GM12864 (cell line): ENCODE results near the gene PPP3CA.

Experiments used
- DNase-seq: peaks from one replicate; pipeline ENCODE4 v3.0.0-alpha.2; 2011; ENCODE audit warnings: low read depth
- H3K4me3 ChIP-seq: 2 replicates; pipeline ENCODE4 v1.5.1; 2011; ENCODE audit warnings: mild to moderate bottlenecking, low read depth, low read length, control low read depth
- CTCF ChIP-seq: IDR thresholded peaks from 2 replicates; pipeline ENCODE4 v1.5.1; 2011; ENCODE audit warnings: low read depth, mild to moderate bottlenecking, moderate library complexity, low read length, control low read depth, inconsistent platforms; ENCODE audit errors: missing control alignments

Gene PPP3CA

GRCh38 chr4:101291198-101291597 lies 56.1 kb downstream of the PPP3CA start:
- H3K4me3 ChIP-seq = no peak overlapping the region
- TF ChIP-seq CTCF = no peak
- no peak for DNase-seq

- no peak overlapping the region for H3K4me3 ChIP-seq
- no peak for TF ChIP-seq CTCF
- no peak for DNase-seq
These were observed 56.7 kb downstream of the PPP3CA start for GRCh38 chr4:101290654-101291053.

- TF ChIP-seq CTCF = no peak
- DNase-seq = no peak
- H3K4me3 ChIP-seq = no peak overlapping the region
These were observed 58.0 kb downstream of the PPP3CA start for GRCh38 chr4:101289306-101289705.

GRCh38 chr4:101288365-101289145 lies 58.8 kb downstream of the PPP3CA start:
- H3K4me3 ChIP-seq = no peak overlapping the region
- no peak for DNase-seq
- no peak for TF ChIP-seq CTCF

- no peak overlapping the region for H3K4me3 ChIP-seq
- TF ChIP-seq CTCF = no peak
- no peak for DNase-seq
These were observed 60.0 kb downstream of the PPP3CA start for GRCh38 chr4:101287324-101287723.

- no peak for DNase-seq
- H3K4me3 ChIP-seq = no peak overlapping the region
These were observed 60.7 kb downstream of the PPP3CA start for GRCh38 chr4:101286663-101287062.

More at GRCh38 chr4:101286663-101287062, 60.7 kb downstream of the PPP3CA start:
- TF ChIP-seq CTCF = no peak
